ENCODE data around the gene HSPG2. TPM values are rescaled to one million over a fixed set of nuclear protein-coding genes. Genes with fewer than 3 reads are reported as not detected.

The HSPG2 gene
- total RNA-seq, 1 donor from 2014 or later = 1,732 TPM

GRCh38 chr1:21952786-21953520, 15.8 kb upstream of the HSPG2 start:
- no peak for TF ChIP-seq CTCF (IDR thresholded peaks at IDR 0.05; ENCODE audit: unreplicated experiment)
- Mint-ChIP-seq H3K9me3 (ENCODE audit: unreplicated experiment) (no peaks in the 10 kb centered on the region), H3K4me3 (ENCODE audit: unreplicated experiment) (no peak overlapping the region), H3K27ac (ENCODE audit: unreplicated experiment) (no peak overlapping the region), H3K27me3 (ENCODE audit: unreplicated experiment) (peaks cover 8% of the 10 kb centered on the region), H3K4me1 (ENCODE audit: unreplicated experiment) (peaks cover 35% of the 10 kb centered on the region), H3K36me3 (ENCODE audit: low read depth, unreplicated experiment) (no peaks in the 10 kb centered on the region)
- no peak for DNase-seq (ENCODE audit: low spot score)

GRCh38 chr1:21951226-21951870, 14.2 kb upstream of the HSPG2 start:
- Mint-ChIP-seq H3K27me3 (ENCODE audit: unreplicated experiment) (peaks cover 2% of the 10 kb centered on the region), H3K27ac (ENCODE audit: unreplicated experiment) (no peak overlapping the region), H3K36me3 (ENCODE audit: low read depth, unreplicated experiment) (no peaks in the 10 kb centered on the region), H3K4me1 (ENCODE audit: unreplicated experiment) (peaks cover 29% of the 10 kb centered on the region), H3K4me3 (ENCODE audit: unreplicated experiment) (no peak overlapping the region), H3K9me3 (ENCODE audit: unreplicated experiment) (no peaks in the 10 kb centered on the region)
- no peak for TF ChIP-seq CTCF (IDR thresholded peaks at IDR 0.05; ENCODE audit: unreplicated experiment)
- DNase-seq (ENCODE audit: low spot score) = no peak

- TF ChIP-seq CTCF (IDR thresholded peaks at IDR 0.05; ENCODE audit: unreplicated experiment) = no peak
- Mint-ChIP-seq H3K27me3 (ENCODE audit: unreplicated experiment) (peaks cover 4% of the 10 kb centered on the region), H3K9me3 (ENCODE audit: unreplicated experiment) (no peaks in the 10 kb centered on the region), H3K4me1 (ENCODE audit: unreplicated experiment) (peaks cover 29% of the 10 kb centered on the region), H3K4me3 (ENCODE audit: unreplicated experiment) (no peak overlapping the region), H3K36me3 (ENCODE audit: low read depth, unreplicated experiment) (no peaks in the 10 kb centered on the region), H3K27ac (ENCODE audit: unreplicated experiment) (no peak overlapping the region)
- DNase-seq (ENCODE audit: low spot score) = no peak
Measured at GRCh38 chr1:21950734-21951133, 13.6 kb upstream of the HSPG2 start.

GRCh38 chr1:21946836-21947587, 9.9 kb upstream of the HSPG2 start:
- no peak for TF ChIP-seq CTCF (IDR thresholded peaks at IDR 0.05; ENCODE audit: unreplicated experiment)
- Mint-ChIP-seq H3K27ac (ENCODE audit: unreplicated experiment) (peak overlapping the region; percentile 84), H3K4me1 (ENCODE audit: unreplicated experiment) (peaks cover 35% of the 10 kb centered on the region), H3K36me3 (ENCODE audit: low read depth, unreplicated experiment) (no peaks in the 10 kb centered on the region), H3K4me3 (ENCODE audit: unreplicated experiment) (no peak overlapping the region), H3K27me3 (ENCODE audit: unreplicated experiment) (peaks cover 3% of the 10 kb centered on the region), H3K9me3 (ENCODE audit: unreplicated experiment) (no peaks in the 10 kb centered on the region)
- DNase-seq (ENCODE audit: low spot score) = peak; percentile 41
